NK-92 (cell line): Measurements from ENCODE around the gene ISLR.
"Not testable (repeated sequence)": the region's sequence is repeated elsewhere in the genome, so short reads cannot be mapped to it uniquely, and the experiment has no call there.

Experiments used
- DNase-seq: peaks from one replicate; lab custom pipeline; 2025; ENCODE audit not compliant: unreplicated experiment; lab: John Stamatoyannopoulos, UW

ISLR gene

GRCh38 chr15:74136814-74137536 is 36.5 kb upstream of the ISLR start:
- no peak for DNase-seq

GRCh38 chr15:74137537-74137894 is 36.0 kb upstream of the ISLR start:
- DNase-seq = no peak

GRCh38 chr15:74138642-74139041 is 34.9 kb upstream of the ISLR start:
- DNase-seq = no peak

GRCh38 chr15:74141591-74141990 is 31.9 kb upstream of the ISLR start:
- no peak for DNase-seq

- DNase-seq = no peak
These were observed 29.2 kb upstream of the ISLR start for GRCh38 chr15:74144153-74144775.

GRCh38 chr15:74146277-74146800 is 27.2 kb upstream of the ISLR start:
- no peak for DNase-seq

- no peak for DNase-seq
These were observed 26.5 kb upstream of the ISLR start for GRCh38 chr15:74147051-74147450.

GRCh38 chr15:74155766-74156417 is 17.6 kb upstream of the ISLR start:
- DNase-seq = no peak

- no peak for DNase-seq
These were observed 16.7 kb upstream of the ISLR start for GRCh38 chr15:74156678-74157411.

GRCh38 chr15:74157868-74158827 is 15.4 kb upstream of the ISLR start:
- no peak for DNase-seq

GRCh38 chr15:74158855-74159650 is 14.5 kb upstream of the ISLR start:
- DNase-seq = no peak

GRCh38 chr15:74159773-74160172 is 13.7 kb upstream of the ISLR start:
- no peak for DNase-seq

- DNase-seq = not testable (repeated sequence)
These were observed 13.1 kb upstream of the ISLR start for GRCh38 chr15:74160390-74160789.

GRCh38 chr15:74162195-74162536 is 11.3 kb upstream of the ISLR start:
- not testable (repeated sequence) for DNase-seq

- no peak for DNase-seq
These were observed 8.0 kb upstream of the ISLR start for GRCh38 chr15:74165461-74165860.

GRCh38 chr15:74167891-74168331 is 5.6 kb upstream of the ISLR start:
- no peak for DNase-seq

GRCh38 chr15:74168711-74169126 is 4.8 kb upstream of the ISLR start:
- no peak for DNase-seq

- DNase-seq = no peak
These were observed 3.3 kb upstream of the ISLR start for GRCh38 chr15:74170071-74170844.
